ENCODE measurements around the gene TMEM239. TPM values are rescaled to one million over a fixed set of nuclear protein-coding genes. Genes with fewer than 3 reads are reported as not detected.

The TMEM239 gene
- total RNA-seq, 2 experiments from 2014 or later = not detected

- Histone ChIP-seq H3K36me3 (ENCODE audit: insufficient read depth, low read length) (no peaks in the 10 kb centered on the region), H3K9me3 (ENCODE audit: control insufficient read depth in 1 of 2, insufficient read depth in 1 of 2, low read length in 2 of 2) (peaks cover 0 to 14% of the 10 kb centered on the region in 2 experiments), H3K27me3 (ENCODE audit: control insufficient read depth in 1 of 2, insufficient read depth in 2 of 2, low read length in 2 of 2) (peaks cover 50 to 57% of the 10 kb centered on the region in 2 experiments), H3K27ac (ENCODE audit: low read depth in 1 of 2, low read length in 2 of 2) (no peak overlapping the region), H3K4me3 (ENCODE audit: low read length) (peak overlapping the region; percentile 51), H3K4me1 (ENCODE audit: insufficient read depth, low read length) (peaks cover 25% of the 10 kb centered on the region)
- intact Hi-C loops (cut with DNase I, micrococcal nuclease) = loop anchor here in 1 of 2 experiments (10.0 kb wide), 1 partner anchor 1185 kb away; no protein-coding TSS in a partner anchor
- ChIA-PET POLR2A (interaction anchor here (1.6 kb wide), 1 partner anchor 40 kb away, joined by 3 read pairs; the partner anchor contains the start of genes PCED1A and VPS16), CTCF (no interaction called here)
- H3K4me3 Mint-ChIP-seq = peak overlapping the region; percentile 88
- H3K27ac Mint-ChIP-seq = no peak overlapping the region
- ATAC-seq (ENCODE audit: poor library complexity) = peak; percentile 17
- no peak for TF ChIP-seq CTCF (IDR thresholded peaks at IDR 0.05)
- peak in 1 of 14 experiments; percentile 14 for DNase-seq
- H3K4me1 Mint-ChIP-seq (ENCODE audit: low read depth) = peaks cover 25% of the 10 kb centered on the region
- no peaks in the 10 kb centered on the region for H3K9me3 Mint-ChIP-seq
- peaks cover 82% of the 10 kb centered on the region for H3K27me3 Mint-ChIP-seq
- H3K36me3 Mint-ChIP-seq (ENCODE audit: low read depth) = no peaks in the 10 kb centered on the region
These were observed 16.3 kb upstream of the TMEM239 start for GRCh38 chr20:2799688-2800520.

GRCh38 chr20:2800521-2801285 is 15.5 kb upstream of the TMEM239 start, which contains the start of gene CPXM1:
Gene CPXM1, minus strand, starts transcription at chr20:2800627. Its CDS starts 55 bp downstream, at chr20:2800572.
- peaks cover 25% of the 10 kb centered on the region for H3K4me1 Mint-ChIP-seq (ENCODE audit: low read depth)
- TF ChIP-seq CTCF (IDR thresholded peaks at IDR 0.05) = no peak
- H3K4me1 ChIP-seq (ENCODE audit: insufficient read depth, low read length) = peaks cover 25% of the 10 kb centered on the region
- POLR2A ChIA-PET = interaction anchor here (1.6 kb wide), 1 partner anchor 39 kb away, joined by 3 read pairs; the partner anchor contains the start of genes PCED1A and VPS16
- peaks cover 81% of the 10 kb centered on the region for H3K27me3 Mint-ChIP-seq
- no peaks in the 10 kb centered on the region for H3K36me3 Mint-ChIP-seq (ENCODE audit: low read depth)
- H3K27ac Mint-ChIP-seq = no peak within 1 kb of the TSS
- peaks cover 0 to 19% of the 10 kb centered on the region in 2 experiments for H3K9me3 ChIP-seq (ENCODE audit: control insufficient read depth in 1 of 2, insufficient read depth in 1 of 2, low read length in 2 of 2)
- CTCF ChIA-PET = no interaction called here
- ATAC-seq (ENCODE audit: poor library complexity) (peak; percentile 11), DNase-seq (peak in 2 of 14 experiments; percentile 18 to 25)
- H3K4me3 Mint-ChIP-seq = peak within 1 kb of the TSS; percentile 88
- peaks cover 57 to 61% of the 10 kb centered on the region in 2 experiments for H3K27me3 ChIP-seq (ENCODE audit: control insufficient read depth in 1 of 2, insufficient read depth in 2 of 2, low read length in 2 of 2)
- H3K4me3 ChIP-seq (ENCODE audit: low read length) = peak within 1 kb of the TSS; percentile 51
- H3K9me3 Mint-ChIP-seq = no peaks in the 10 kb centered on the region
- intact Hi-C loops (cut with DNase I, micrococcal nuclease) = loop anchor here in 1 of 2 experiments (10.0 kb wide), 1 partner anchor 1184 kb away; no protein-coding TSS in a partner anchor
- no peak within 1 kb of the TSS for H3K27ac ChIP-seq (ENCODE audit: low read depth in 1 of 2, low read length in 2 of 2)
- no peaks in the 10 kb centered on the region for H3K36me3 ChIP-seq (ENCODE audit: insufficient read depth, low read length)

- H3K27ac ChIP-seq (ENCODE audit: low read depth in 1 of 2, low read length in 2 of 2) = no peak overlapping the region
- H3K27me3 Mint-ChIP-seq = peaks cover 84% of the 10 kb centered on the region
- peaks cover 25% of the 10 kb centered on the region for H3K4me1 ChIP-seq (ENCODE audit: insufficient read depth, low read length)
- peaks cover 25% of the 10 kb centered on the region for H3K4me1 Mint-ChIP-seq (ENCODE audit: low read depth)
- POLR2A ChIA-PET = no interaction called here
- peak overlapping the region; percentile 87 for H3K4me3 Mint-ChIP-seq
- no peaks in the 10 kb centered on the region for H3K9me3 Mint-ChIP-seq
- no peak overlapping the region for H3K27ac Mint-ChIP-seq
- H3K4me3 ChIP-seq (ENCODE audit: low read length) = no peak overlapping the region
- CTCF ChIA-PET = no interaction called here
- intact Hi-C loops (cut with DNase I, micrococcal nuclease) = loop anchor here in 1 of 2 experiments (10.0 kb wide), 1 partner anchor 1183 kb away; no protein-coding TSS in a partner anchor
- H3K27me3 ChIP-seq (ENCODE audit: control insufficient read depth in 1 of 2, insufficient read depth in 2 of 2, low read length in 2 of 2) = peaks cover 61 to 67% of the 10 kb centered on the region in 2 experiments
- no peak for TF ChIP-seq CTCF (IDR thresholded peaks at IDR 0.05)
- H3K9me3 ChIP-seq (ENCODE audit: control insufficient read depth in 1 of 2, insufficient read depth in 1 of 2, low read length in 2 of 2) = peaks cover 0 to 19% of the 10 kb centered on the region in 2 experiments
- no peaks in the 10 kb centered on the region for H3K36me3 Mint-ChIP-seq (ENCODE audit: low read depth)
- no peak for DNase-seq
- H3K36me3 ChIP-seq (ENCODE audit: insufficient read depth, low read length) = no peaks in the 10 kb centered on the region
- ATAC-seq (ENCODE audit: poor library complexity) = no peak
These were observed 14.9 kb upstream of the TMEM239 start for GRCh38 chr20:2801286-2801728.

Measured in CD4-positive, alpha-beta T cell (primary cell).